Thyroid gland (tissue), 4 donors: ENCODE results near the gene KAZALD1.

Source experiments
- POLR2A ChIP-seq, 2 donors: fragments of 450-650 bp; IDR thresholded peaks; one replicate each; pipeline ENCODE4 v1.6.1; 2017; ENCODE audit warnings: antibody characterized with exemption in 2 of 2, mild to moderate bottlenecking in 2 of 2, moderate library complexity in 1 of 2
- TF ChIP-seq, protein P1 (sequence below), 6 experiments: fragments of 200-600 bp in 3 of 6; fragments of 450-650 bp in 3 of 6; sonication (generic) in 3 of 6; IDR thresholded peaks; one replicate each; pipeline ENCODE4 v1.5.1; 2016 to 2019; ENCODE audit warnings: antibody characterized with exemption in 6 of 6, mild to moderate bottlenecking in 2 of 6, inconsistent platforms in 1 of 6, moderate library complexity in 1 of 6

DNA sequence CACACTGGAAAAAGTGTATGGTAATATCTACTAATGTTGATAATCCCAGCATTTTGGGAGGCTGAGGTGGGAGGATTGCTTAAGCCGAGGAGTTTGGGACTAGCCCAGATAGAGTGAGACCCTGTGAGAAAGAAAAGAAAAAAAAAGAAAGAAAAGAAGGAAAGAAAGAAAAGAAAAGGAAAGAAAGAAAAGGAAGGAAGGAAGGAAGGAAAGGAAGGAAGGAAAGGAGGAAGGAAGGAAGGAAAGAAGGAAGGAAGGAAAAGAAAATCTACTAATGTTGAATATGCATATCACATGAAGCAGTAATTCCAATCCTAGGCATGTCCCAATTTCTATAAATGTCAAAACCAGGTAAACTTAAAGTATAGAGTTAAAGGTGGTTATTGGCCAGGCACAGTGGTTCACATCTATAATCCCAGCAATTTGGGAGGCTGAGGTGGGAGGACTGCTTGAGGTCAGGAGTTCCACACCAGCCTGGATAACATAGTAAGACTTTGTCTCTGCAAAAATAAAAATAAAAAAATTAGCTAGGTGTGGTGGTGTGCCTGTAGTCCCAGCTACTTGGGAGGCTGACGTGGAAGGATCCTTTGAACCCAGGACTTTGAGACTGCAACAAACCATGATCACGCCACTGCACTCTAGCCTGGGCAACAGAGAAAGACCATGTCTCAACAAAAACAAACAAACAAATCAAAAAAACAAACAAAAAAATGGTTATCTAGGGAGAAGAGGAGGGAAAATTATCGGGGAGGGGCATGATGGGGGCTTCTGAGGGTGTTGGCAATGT is 5.2 kb upstream of the KAZALD1 start:
- TF ChIP-seq, protein P1, sequence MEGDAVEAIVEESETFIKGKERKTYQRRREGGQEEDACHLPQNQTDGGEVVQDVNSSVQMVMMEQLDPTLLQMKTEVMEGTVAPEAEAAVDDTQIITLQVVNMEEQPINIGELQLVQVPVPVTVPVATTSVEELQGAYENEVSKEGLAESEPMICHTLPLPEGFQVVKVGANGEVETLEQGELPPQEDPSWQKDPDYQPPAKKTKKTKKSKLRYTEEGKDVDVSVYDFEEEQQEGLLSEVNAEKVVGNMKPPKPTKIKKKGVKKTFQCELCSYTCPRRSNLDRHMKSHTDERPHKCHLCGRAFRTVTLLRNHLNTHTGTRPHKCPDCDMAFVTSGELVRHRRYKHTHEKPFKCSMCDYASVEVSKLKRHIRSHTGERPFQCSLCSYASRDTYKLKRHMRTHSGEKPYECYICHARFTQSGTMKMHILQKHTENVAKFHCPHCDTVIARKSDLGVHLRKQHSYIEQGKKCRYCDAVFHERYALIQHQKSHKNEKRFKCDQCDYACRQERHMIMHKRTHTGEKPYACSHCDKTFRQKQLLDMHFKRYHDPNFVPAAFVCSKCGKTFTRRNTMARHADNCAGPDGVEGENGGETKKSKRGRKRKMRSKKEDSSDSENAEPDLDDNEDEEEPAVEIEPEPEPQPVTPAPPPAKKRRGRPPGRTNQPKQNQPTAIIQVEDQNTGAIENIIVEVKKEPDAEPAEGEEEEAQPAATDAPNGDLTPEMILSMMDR (IDR thresholded peaks at IDR 0.05) = no peak
- no peak for TF ChIP-seq POLR2A (IDR thresholded peaks at IDR 0.05)
